HepG2 (cell line): ENCODE data around the gene KLHL33. TPM values are rescaled to one million over a fixed set of nuclear protein-coding genes. Genes with fewer than 3 reads are reported as not detected.
A peak's percentile ranks its signal among the peaks of the same experiment; 100 is the strongest.

Source experiments
- ATRX ChIP-seq: sonication (generic); formaldehyde crosslinking; IDR thresholded peaks from 2 replicates; pipeline ENCODE4 v1.4.0; 2020; ENCODE audit warnings: missing genetic modification reagents, borderline replicate concordance
- CREB1 ChIP-seq, 2 experiments: fragments of 450-650 bp in 1 of 2; IDR thresholded peaks; 2 replicates each; pipeline ENCODE4 v1.6.1; 2016 to 2017; ENCODE audit warnings: control low read depth in 1 of 2, mild to moderate bottlenecking in 1 of 2, missing compliant biosample characterization in 1 of 2, missing genetic modification characterization in 1 of 2
- KDM5A ChIP-seq: fragments of 200-600 bp; sonication (generic); IDR thresholded peaks from 2 replicates; pipeline ENCODE4 v1.7.0; 2018; ENCODE audit warnings: antibody characterized with exemption, mild to moderate bottlenecking, low read length, borderline replicate concordance
- KLF12 ChIP-seq: sonication (generic); formaldehyde crosslinking; IDR thresholded peaks from 2 replicates; pipeline ENCODE4 v1.4.0; 2020; ENCODE audit warnings: missing genetic modification reagents, borderline replicate concordance
- MEIS1 ChIP-seq: sonication (generic); formaldehyde crosslinking; IDR thresholded peaks from 2 replicates; pipeline ENCODE4 v1.9.0; 2021; ENCODE audit warnings: mild to moderate bottlenecking, missing genetic modification reagents, moderate library complexity, borderline replicate concordance
- NR2F6 ChIP-seq, 2 experiments: IDR thresholded peaks; 2 replicates each; pipeline ENCODE4 v1.6.1; 2016; ENCODE audit warnings: antibody characterized with exemption in 1 of 2, mild to moderate bottlenecking in 1 of 2
- PHF21A ChIP-seq: sonication (generic); formaldehyde crosslinking; IDR thresholded peaks from 2 replicates; pipeline ENCODE4 v1.5.0; 2020; ENCODE audit warnings: mild to moderate bottlenecking, missing genetic modification reagents
- ZNF24 ChIP-seq: fragments of 450-650 bp; IDR thresholded peaks from 2 replicates; pipeline ENCODE4 v1.6.1; 2017; ENCODE audit warnings: antibody characterized with exemption, mild to moderate bottlenecking
- ZNF720 ChIP-seq: sonication (generic); formaldehyde crosslinking; IDR thresholded peaks from 2 replicates; pipeline ENCODE4 v1.4.0; 2020; ENCODE audit warnings: missing genetic modification reagents
- ZNF768 ChIP-seq: sonication (generic); formaldehyde crosslinking; IDR thresholded peaks from 2 replicates; pipeline ENCODE4 v1.4.0; 2020; ENCODE audit warnings: missing genetic modification reagents
- ZZZ3 ChIP-seq: sonication (generic); formaldehyde crosslinking; IDR thresholded peaks from 2 replicates; pipeline ENCODE4 v1.4.0; 2020; ENCODE audit warnings: missing genetic modification reagents, mild to moderate bottlenecking, borderline replicate concordance
- polyA plus RNA-seq, 8 experiments: library from polyadenylated mRNA; depleted of rRNA in 3 of 8; stranded (reverse) in 7 of 8; unstranded in 1 of 8; fragments of >200 nt; fragmentation: Illumina TruSeq in 4 of 8; extraction: Trizol in 4 of 8; gene quantifications; 2 replicates each; pipeline versions ENCODE4 v1.2.1 to v1.2.3, GENCODE V29; 2011 to 2016; ENCODE audit warnings: low read depth in 4 of 8, missing spikeins in 1 of 8, mixed read lengths in 1 of 8; ENCODE audit not compliant: insufficient read depth in 1 of 8
- total RNA-seq, 5 experiments: library from RNA; depleted of rRNA; stranded (reverse); fragments of >200 nt; fragmentation: Illumina TruSeq; extraction: Trizol; gene quantifications; 2 replicates each; pipeline ENCODE4 v1.2.3, GENCODE V29; 2016; ENCODE audit warnings: low read depth in 1 of 5
- TF ChIP-seq, protein P1 (sequence below): sonication (generic); formaldehyde crosslinking; IDR thresholded peaks from 2 replicates; pipeline ENCODE4 v1.4.0; 2020; ENCODE audit warnings: mild to moderate bottlenecking, missing genetic modification reagents, borderline replicate concordance
- TF ChIP-seq, protein P2 (sequence below): sonication (generic); formaldehyde crosslinking; IDR thresholded peaks from 2 replicates; pipeline ENCODE4 v1.5.1; 2020; ENCODE audit warnings: missing genetic modification reagents, mild to moderate bottlenecking, borderline replicate concordance
- TF ChIP-seq, protein P3 (sequence below): sonication (generic); formaldehyde crosslinking; conservative IDR thresholded peaks from 2 replicates; pipeline ENCODE4 v1.8.0; 2022; ENCODE audit warnings: missing genetic modification reagents
- TF ChIP-seq, protein P4 (sequence below): sonication (generic); formaldehyde crosslinking; IDR thresholded peaks from 2 replicates; pipeline ENCODE4 v1.5.1; 2020; ENCODE audit warnings: missing genetic modification reagents, mild to moderate bottlenecking, borderline replicate concordance
- TF ChIP-seq, protein P5 (sequence below): IDR thresholded peaks from 2 replicates; pipeline ENCODE4 v1.6.1; 2016; ENCODE audit warnings: low read depth, borderline replicate concordance
- TF ChIP-seq, protein P6 (sequence below): sonication (generic); formaldehyde crosslinking; IDR thresholded peaks from 2 replicates; pipeline ENCODE4 v1.4.0; 2020; ENCODE audit warnings: mild to moderate bottlenecking, missing genetic modification reagents
- TF ChIP-seq, protein P7 (sequence below): sonication (generic); formaldehyde crosslinking; IDR thresholded peaks from 2 replicates; pipeline ENCODE4 v1.4.0; 2020; ENCODE audit warnings: missing genetic modification reagents

The KLHL33 gene
- total and polyA plus RNA-seq, 2 of the 13 experiments (the other 11 are each of a cell fraction or from before 2014, with no cell fraction given): not detected

DNA sequence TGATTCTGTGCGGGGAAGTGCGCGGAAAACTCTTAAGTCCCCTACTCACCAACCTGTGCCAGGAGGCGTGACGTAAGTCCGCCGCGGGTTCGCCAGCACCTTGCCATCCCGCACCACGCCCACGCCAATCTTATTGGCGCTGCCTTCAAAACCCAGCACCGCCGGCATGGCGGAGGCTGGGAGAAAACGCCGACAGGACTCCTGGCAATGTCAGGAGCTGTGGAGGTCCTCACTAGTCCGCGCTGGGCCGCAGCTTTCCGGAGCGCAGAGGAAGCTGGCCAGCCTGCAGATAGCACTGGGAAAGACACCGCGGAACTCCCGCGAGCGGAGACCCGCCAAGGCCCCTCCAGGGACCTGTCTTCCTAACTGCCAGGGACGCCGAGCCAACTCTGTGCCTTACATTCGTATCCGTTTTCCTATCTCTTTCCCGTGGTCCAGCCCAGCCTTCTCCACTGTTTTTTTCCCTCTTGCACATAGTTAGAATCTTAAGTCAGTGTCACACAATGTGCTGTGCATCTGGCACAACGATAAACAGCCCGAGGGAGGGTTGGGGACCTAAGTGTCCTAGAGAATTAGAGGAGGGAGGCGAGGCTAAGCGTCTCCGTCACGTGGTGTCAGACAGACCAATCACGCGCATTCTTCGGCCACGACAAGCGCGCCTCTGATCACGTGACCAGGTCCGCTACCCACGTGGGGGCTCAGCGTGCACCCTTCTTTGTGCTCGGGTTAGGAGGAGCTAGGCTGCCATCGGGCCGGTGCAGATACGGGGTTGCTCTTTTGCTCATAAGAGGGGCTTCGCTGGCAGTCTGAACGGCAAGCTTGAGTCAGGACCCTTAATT, 18.8 kb upstream of the KLHL33 start, which contains the start of the genes APEX1 and OSGEP (continued):
- TF ChIP-seq, protein P1, sequence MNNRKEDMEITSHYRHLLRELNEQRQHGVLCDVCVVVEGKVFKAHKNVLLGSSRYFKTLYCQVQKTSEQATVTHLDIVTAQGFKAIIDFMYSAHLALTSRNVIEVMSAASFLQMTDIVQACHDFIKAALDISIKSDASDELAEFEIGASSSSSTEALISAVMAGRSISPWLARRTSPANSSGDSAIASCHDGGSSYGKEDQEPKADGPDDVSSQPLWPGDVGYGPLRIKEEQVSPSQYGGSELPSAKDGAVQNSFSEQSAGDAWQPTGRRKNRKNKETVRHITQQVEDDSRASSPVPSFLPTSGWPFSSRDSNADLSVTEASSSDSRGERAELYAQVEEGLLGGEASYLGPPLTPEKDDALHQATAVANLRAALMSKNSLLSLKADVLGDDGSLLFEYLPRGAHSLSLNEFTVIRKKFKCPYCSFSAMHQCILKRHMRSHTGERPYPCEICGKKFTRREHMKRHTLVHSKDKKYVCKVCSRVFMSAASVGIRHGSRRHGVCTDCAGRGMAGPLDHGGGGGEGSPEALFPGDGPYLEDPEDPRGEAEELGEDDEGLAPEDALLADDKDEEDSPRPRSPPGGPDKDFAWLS (CRISPR knock-in tag): no peak; the same call in 1 of the 2 replicates
- TF ChIP-seq NR2F6 (IDR thresholded peaks at IDR 0.05) (peak; percentile 21; the same call in 1 of the 2 replicates), NR2F6 (CRISPR knock-in tag; IDR thresholded peaks at IDR 0.05) (peak; percentile 59; the same call in 1 of the 2 replicates), KLF12 (peak; percentile 37), MEIS1 (CRISPR knock-in tag) (0 out of 2 replicates have a peak, but pooled peaks have one; percentile 32), PHF21A (CRISPR knock-in tag) (peak; percentile 97), ZNF720 (CRISPR knock-in tag) (no peak), ATRX (CRISPR knock-in tag) (no peak), KDM5A (peak; percentile 93), CREB1 (IDR thresholded peaks at IDR 0.05) (peak; percentile 85), CREB1 (CRISPR knock-in tag; IDR thresholded peaks at IDR 0.05) (peak; percentile 89), ZNF768 (CRISPR knock-in tag) (peak; percentile 70), ZNF24 (peak; percentile 51; the same call in 1 of the 2 replicates), ZZZ3 (CRISPR knock-in tag) (peak; percentile 83; the same call in 1 of the 2 replicates)
- TF ChIP-seq, protein P2, sequence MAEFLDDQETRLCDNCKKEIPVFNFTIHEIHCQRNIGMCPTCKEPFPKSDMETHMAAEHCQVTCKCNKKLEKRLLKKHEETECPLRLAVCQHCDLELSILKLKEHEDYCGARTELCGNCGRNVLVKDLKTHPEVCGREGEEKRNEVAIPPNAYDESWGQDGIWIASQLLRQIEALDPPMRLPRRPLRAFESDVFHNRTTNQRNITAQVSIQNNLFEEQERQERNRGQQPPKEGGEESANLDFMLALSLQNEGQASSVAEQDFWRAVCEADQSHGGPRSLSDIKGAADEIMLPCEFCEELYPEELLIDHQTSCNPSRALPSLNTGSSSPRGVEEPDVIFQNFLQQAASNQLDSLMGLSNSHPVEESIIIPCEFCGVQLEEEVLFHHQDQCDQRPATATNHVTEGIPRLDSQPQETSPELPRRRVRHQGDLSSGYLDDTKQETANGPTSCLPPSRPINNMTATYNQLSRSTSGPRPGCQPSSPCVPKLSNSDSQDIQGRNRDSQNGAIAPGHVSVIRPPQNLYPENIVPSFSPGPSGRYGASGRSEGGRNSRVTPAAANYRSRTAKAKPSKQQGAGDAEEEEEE (CRISPR knock-in tag): 0 out of 2 replicates have a peak, but pooled peaks have one; percentile 59
- TF ChIP-seq, protein P3, sequence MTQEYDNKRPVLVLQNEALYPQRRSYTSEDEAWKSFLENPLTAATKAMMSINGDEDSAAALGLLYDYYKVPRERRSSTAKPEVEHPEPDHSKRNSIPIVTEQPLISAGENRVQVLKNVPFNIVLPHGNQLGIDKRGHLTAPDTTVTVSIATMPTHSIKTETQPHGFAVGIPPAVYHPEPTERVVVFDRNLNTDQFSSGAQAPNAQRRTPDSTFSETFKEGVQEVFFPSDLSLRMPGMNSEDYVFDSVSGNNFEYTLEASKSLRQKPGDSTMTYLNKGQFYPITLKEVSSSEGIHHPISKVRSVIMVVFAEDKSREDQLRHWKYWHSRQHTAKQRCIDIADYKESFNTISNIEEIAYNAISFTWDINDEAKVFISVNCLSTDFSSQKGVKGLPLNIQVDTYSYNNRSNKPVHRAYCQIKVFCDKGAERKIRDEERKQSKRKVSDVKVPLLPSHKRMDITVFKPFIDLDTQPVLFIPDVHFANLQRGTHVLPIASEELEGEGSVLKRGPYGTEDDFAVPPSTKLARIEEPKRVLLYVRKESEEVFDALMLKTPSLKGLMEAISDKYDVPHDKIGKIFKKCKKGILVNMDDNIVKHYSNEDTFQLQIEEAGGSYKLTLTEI: no peak
- TF ChIP-seq, protein P4, sequence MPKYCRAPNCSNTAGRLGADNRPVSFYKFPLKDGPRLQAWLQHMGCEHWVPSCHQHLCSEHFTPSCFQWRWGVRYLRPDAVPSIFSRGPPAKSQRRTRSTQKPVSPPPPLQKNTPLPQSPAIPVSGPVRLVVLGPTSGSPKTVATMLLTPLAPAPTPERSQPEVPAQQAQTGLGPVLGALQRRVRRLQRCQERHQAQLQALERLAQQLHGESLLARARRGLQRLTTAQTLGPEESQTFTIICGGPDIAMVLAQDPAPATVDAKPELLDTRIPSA (CRISPR knock-in tag): no peak
- TF ChIP-seq, protein P5, sequence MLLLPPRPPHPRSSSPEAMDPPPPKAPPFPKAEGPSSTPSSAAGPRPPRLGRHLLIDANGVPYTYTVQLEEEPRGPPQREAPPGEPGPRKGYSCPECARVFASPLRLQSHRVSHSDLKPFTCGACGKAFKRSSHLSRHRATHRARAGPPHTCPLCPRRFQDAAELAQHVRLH (CRISPR knock-in tag): peak; percentile 70
- TF ChIP-seq, protein P6, sequence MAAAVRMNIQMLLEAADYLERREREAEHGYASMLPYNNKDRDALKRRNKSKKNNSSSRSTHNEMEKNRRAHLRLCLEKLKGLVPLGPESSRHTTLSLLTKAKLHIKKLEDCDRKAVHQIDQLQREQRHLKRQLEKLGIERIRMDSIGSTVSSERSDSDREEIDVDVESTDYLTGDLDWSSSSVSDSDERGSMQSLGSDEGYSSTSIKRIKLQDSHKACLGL (CRISPR knock-in tag): peak; percentile 94
- TF ChIP-seq, protein P7, sequence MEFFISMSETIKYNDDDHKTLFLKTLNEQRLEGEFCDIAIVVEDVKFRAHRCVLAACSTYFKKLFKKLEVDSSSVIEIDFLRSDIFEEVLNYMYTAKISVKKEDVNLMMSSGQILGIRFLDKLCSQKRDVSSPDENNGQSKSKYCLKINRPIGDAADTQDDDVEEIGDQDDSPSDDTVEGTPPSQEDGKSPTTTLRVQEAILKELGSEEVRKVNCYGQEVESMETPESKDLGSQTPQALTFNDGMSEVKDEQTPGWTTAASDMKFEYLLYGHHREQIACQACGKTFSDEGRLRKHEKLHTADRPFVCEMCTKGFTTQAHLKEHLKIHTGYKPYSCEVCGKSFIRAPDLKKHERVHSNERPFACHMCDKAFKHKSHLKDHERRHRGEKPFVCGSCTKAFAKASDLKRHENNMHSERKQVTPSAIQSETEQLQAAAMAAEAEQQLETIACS (CRISPR knock-in tag): 0 out of 2 replicates have a peak, but pooled peaks have one; percentile 51
